Glomerular visceral epithelial cell (primary cell): ENCODE measurements around the gene CMIP.
"Not testable (repeated sequence)": the region's sequence is repeated elsewhere in the genome, so short reads cannot be mapped to it uniquely, and the experiment has no call there.

Experiments
- DNase-seq: peaks from one replicate; pipeline ENCODE4 v3.0.0-alpha.2; 2016; ENCODE audit errors: extremely low spot score

The CMIP gene

GRCh38 chr16:81516478-81517149 lies 72.0 kb downstream of the CMIP start:
- no peak for DNase-seq

DNA sequence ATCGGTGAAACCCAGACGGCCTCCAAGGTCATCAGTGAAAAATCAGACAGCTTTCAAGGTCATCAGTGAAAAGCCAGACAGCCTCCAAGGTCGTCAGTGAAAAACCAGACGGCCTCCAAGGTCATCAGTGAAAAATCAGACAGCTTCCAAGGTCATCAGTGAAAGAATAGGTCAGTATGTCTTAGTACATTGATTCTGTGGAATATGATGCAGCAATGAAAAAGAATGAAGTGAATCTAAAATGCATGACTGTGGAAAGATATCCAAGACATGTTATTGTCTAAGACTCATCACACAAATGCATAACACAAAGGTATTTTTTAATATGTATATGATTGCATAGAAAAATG lies 72.5 kb downstream of the CMIP start:
- DNase-seq = no peak

DNA sequence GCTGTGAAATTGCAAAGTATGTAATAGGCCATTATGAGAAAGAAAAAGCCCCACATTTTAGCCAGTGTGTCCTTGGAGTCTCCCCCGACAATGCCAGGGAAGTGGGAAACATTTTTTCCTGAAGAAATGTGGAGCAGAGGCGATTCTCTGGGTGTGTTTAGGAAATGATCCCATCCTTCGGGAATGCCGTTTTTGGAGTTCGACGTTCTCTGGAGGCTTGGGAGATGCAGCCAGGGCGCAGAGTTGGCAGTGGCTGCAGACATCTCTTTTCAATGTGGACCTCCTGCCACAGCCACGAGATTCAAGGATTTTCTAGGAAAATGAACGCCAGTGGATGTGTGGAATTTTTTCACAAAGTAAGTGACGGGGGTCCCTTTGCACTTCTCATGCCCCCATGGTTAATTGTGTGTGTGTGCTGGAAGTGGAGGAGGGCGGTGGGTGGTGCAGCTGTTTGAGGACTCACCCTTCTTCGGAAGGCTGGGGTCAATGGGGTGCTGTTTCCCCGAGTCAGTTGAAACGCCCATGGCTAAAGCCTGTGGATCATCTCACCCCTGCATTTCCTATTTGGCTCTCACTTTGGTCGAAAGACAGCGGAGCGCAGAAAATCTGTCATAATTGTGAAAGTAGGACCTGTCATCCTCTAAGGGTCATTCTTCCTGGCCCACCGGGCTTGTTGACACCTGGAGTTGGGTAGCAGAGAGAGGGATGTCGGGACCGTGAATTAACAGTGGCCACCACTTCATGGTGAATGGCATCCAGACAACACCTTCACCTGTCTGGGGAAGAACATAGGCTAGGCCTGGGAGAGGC lies 73.2 kb downstream of the CMIP start:
- no peak for DNase-seq

- DNase-seq = no peak
Observed at GRCh38 chr16:81518439-81518757, 73.8 kb downstream of the CMIP start.

- DNase-seq = no peak
Observed at GRCh38 chr16:81519301-81520150, 74.9 kb downstream of the CMIP start.

- no peak for DNase-seq
Observed at GRCh38 chr16:81520151-81520470, 75.5 kb downstream of the CMIP start.

GRCh38 chr16:81520560-81521135 lies 76.0 kb downstream of the CMIP start:
- DNase-seq = no peak

GRCh38 chr16:81521141-81521626 lies 76.6 kb downstream of the CMIP start:
- DNase-seq = peak; percentile 29

GRCh38 chr16:81522108-81522701 lies 77.6 kb downstream of the CMIP start:
- no peak for DNase-seq

GRCh38 chr16:81522851-81523250 lies 78.2 kb downstream of the CMIP start:
- not testable (repeated sequence) for DNase-seq

DNA sequence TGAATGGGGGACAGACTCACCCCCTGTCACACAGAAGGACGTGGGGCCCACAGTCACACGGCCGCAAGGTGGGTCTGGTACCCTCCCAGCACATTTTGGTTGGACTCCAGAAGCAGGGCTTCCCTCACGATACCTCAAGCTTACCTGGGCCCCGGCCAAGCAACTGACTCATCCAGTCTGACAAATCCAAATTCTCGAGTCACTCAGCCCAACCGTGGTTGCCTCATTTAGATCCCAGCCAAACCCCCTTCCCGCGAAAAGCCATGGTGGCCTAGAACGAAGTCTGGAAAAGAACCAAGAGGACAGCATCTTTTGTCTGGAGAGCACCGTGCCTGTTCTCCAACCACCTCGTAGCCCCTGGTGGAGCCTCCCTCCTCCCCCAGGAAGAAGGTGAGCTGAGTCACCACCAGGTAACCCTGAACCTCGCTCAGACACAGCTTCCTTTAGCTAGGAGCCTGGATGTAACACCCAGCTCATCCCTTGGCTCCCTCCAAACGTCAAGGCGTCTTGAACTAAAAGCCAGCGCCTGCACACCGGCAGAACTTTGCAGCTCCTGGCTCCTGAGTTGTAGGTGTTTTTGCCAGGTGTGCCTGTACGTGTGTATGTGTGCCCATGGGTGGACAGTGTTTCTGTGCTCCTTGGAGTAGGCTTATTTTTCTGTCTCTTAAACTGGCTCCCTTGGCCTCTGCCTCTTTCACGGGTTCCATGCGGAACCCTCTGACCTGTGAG lies 78.9 kb downstream of the CMIP start:
- peak; percentile 65 for DNase-seq

GRCh38 chr16:81524382-81524781 lies 79.8 kb downstream of the CMIP start:
- DNase-seq = peak; percentile 28

- not testable (repeated sequence) for DNase-seq
Observed at GRCh38 chr16:81524885-81525284, 80.3 kb downstream of the CMIP start.

DNA sequence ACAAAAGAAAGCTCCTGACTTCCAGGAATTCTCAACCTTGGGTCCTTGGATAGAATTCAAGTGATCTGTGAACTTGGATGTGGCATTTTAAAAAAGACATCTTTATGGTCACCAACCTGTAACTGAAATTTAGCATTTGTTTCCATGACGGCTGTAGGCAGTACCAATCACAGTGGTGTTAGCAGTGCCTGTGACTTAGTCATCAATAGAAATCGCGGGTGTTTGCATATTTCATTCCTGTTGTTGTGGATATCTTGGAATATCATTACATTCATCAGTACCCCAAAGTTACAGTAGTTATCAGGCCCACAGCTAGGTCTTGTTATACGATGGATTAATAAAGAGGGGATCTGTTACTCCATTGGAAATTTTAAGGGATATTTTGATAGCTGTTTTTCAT lies 81.6 kb downstream of the CMIP start:
- no peak for DNase-seq

GRCh38 chr16:81526935-81527334 lies 82.3 kb downstream of the CMIP start:
- peak; percentile 80 for DNase-seq

- DNase-seq = no peak
Observed at GRCh38 chr16:81527477-81528178, 83.0 kb downstream of the CMIP start.

DNA sequence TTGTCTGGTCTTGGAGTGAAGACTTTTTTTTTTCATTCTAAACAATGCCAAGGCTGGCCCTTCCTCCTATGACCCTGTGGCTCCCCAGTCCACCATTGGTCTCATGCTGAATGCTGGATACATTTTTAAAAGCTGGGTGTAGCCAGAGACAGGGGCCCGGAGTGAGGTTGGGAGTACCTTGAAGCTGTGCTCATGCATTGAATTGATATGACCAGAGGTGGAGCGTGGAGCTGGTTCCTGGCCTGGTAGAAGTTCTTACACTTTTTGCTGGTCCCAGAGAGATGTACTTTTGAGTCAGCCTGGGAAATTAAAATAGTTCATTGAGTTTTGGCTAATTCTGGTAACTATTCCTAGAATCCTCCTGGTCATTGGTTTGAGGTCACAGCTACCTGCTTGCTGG lies 83.6 kb downstream of the CMIP start:
- no peak for DNase-seq

DNA sequence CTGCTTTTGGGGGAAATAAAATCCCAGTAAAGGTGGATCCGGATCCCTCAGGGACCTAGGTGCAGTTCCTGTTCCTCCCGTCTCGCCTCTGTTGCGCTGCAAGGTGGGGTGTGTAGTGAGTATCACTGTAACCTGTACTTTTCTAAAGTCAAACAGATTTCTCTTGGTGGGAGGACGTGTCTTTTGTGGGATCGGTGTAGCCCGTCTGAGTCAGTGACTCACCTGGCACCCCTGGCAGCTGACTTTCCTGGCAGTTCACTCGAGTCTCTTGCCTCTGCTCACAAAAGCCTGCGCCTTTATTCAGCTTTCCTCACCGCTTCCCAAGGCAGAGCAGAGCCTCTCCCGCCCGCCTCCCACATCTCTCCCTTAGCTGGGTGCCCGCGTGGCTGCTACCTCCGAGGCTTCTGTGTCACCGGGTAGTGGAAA lies 85.7 kb downstream of the CMIP start:
- peak; percentile 41 for DNase-seq

DNA sequence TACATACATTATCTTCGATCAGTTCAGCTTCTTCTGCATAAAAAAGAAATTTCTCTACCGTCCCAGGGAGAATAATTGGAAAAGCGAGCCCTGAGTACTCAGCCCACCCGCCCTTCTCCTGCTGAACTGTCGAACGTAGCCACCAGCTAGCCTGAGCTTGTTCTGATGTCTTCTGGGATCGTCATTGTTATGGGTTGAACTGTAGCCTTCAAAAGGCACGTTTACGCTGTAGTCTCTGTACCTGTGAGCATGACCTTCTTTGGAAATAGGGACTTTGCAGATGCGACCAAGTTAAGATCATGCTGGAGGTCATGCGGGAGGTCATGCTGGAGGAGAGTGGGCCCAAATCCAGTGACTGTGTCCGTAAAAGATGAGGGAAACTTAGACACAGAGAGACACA lies 86.2 kb downstream of the CMIP start:
- DNase-seq = no peak

DNA sequence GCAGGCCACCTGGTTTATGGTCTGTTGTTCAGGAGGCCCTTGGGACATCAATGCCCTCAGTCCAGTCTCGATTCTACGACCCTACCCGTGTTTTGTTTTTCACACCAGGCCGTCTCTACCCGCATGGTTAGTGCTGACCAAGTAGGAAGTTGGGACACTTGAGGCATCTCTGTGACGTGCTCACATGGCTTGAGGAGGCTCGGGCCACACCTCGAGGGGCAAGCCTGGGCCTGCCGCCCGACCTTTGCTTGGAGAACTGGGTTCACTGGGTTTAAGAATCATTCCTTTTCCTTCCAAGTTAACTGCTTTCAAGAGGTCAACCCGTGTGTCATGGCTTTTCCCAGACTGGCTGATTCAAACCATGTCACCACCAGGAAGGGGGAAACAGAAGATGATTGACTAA lies 86.8 kb downstream of the CMIP start:
- DNase-seq = peak; percentile 77
